B cell (primary cell): ENCODE results near the gene SMAD2. TPM values are rescaled to one million over a fixed set of nuclear protein-coding genes. Genes with fewer than 3 reads are reported as not detected.

Source experiments
- ATAC-seq: fragments of 200-7000 bp; cut with Tn5 transposase; one replicate; pipeline ENCODE4 v1.10.0; 2021; ENCODE audit warnings: low read depth, mild to moderate bottlenecking, moderate number of reproducible peaks, moderate library complexity
- CTCF ChIA-PET: fragments of 350-600 bp; sonication (Branson Sonifier 250); formaldehyde crosslinking; loops from one replicate; lab custom pipeline; 2021; ENCODE audit warnings: antibody characterized with exemption, inconsistent platforms; lab: Charles Lee
- POLR2A ChIA-PET: fragments of 350-600 bp; sonication (Branson Sonifier 250); formaldehyde crosslinking; loops from one replicate; lab custom pipeline; 2021; ENCODE audit warnings: antibody characterized with exemption; lab: Charles Lee
- DNase-seq: peaks from one replicate; pipeline ENCODE4 v3.0.0; 2013
- H2AFZ ChIP-seq: 2 replicates; pipeline ENCODE4 v1.6.1; 2012; ENCODE audit warnings: mild to moderate bottlenecking, low read depth, low read length; ENCODE audit not compliant: insufficient read depth, poor library complexity, severe bottlenecking
- H3K27ac ChIP-seq, 2 donors: 1 replicate in 1 of 2; 2 replicates in 1 of 2; pipeline ENCODE4 v1.5.1; 2012 to 2013; ENCODE audit warnings: low read length in 2 of 2, mild to moderate bottlenecking in 2 of 2, moderate library complexity in 1 of 2
- H3K27me3 ChIP-seq, 4 experiments: fragments of 200-600 bp in 1 of 4; sonication (generic) in 1 of 4; replicated peaks in 1 of 4; 1 replicate in 2 of 4; 2 replicates in 2 of 4; pipeline versions ENCODE4 v1.6.1 to v1.7.0; 2013 to 2016; ENCODE audit warnings: low read length in 3 of 4, mild to moderate bottlenecking in 2 of 4, mixed read lengths in 1 of 4, moderate library complexity in 1 of 4; ENCODE audit not compliant: insufficient read depth in 4 of 4, control insufficient read depth in 3 of 4; ENCODE audit errors: control extremely low read depth in 1 of 4
- H3K36me3 ChIP-seq, 2 experiments: replicated peaks in 1 of 2; 1 replicate in 1 of 2; 2 replicates in 1 of 2; pipeline versions ENCODE4 v1.6.1 to v1.7.1; 2013; ENCODE audit warnings: low read length in 1 of 2; ENCODE audit not compliant: insufficient read depth in 2 of 2, control insufficient read depth in 1 of 2; ENCODE audit errors: control extremely low read depth in 1 of 2, extremely low read depth in 1 of 2
- H3K4me1 ChIP-seq, 2 donors: fragments of 200-600 bp in 1 of 2; sonication (generic) in 1 of 2; 1 replicate in 1 of 2; 2 replicates in 1 of 2; pipeline versions ENCODE4 v1.5.1 to v1.6.1; 2013 to 2017; ENCODE audit warnings: low read length in 2 of 2; ENCODE audit not compliant: control insufficient read depth in 2 of 2, insufficient read depth in 2 of 2
- H3K4me2 ChIP-seq: replicated peaks from 2 replicates; pipeline ENCODE3; 2012; ENCODE audit warnings: mild to moderate bottlenecking, low read depth, low read length; ENCODE audit not compliant: poor library complexity, severe bottlenecking
- H3K4me3 ChIP-seq, 5 experiments: fragments of 200-600 bp in 1 of 5; sonication (generic) in 1 of 5; 1 replicate in 3 of 5; 2 replicates in 2 of 5; pipeline versions ENCODE4 v1.5.1 to v1.7.0; 2011 to 2016; ENCODE audit warnings: low read length in 4 of 5, mild to moderate bottlenecking in 4 of 5, low read depth in 2 of 5, control low read depth in 1 of 5, moderate library complexity in 1 of 5; ENCODE audit not compliant: insufficient read depth in 1 of 5; ENCODE audit errors: control extremely low read depth in 1 of 5, extremely low read depth in 1 of 5
- H3K79me2 ChIP-seq: fragments of 200-600 bp; sonication (generic); one replicate; pipeline ENCODE4 v1.6.0; 2016; ENCODE audit warnings: low read length; ENCODE audit not compliant: control insufficient read depth, insufficient read depth
- H3K9ac ChIP-seq: fragments of 200-600 bp; sonication (generic); 2 replicates; pipeline ENCODE4 v1.6.1; 2017; ENCODE audit warnings: mild to moderate bottlenecking, low read length, moderate library complexity
- H3K9me3 ChIP-seq, 3 donors: one replicate each; pipeline versions ENCODE4 v1.6.1 to v1.7.1; 2013; ENCODE audit warnings: low read length in 2 of 3; ENCODE audit not compliant: control insufficient read depth in 2 of 3, insufficient read depth in 1 of 3; ENCODE audit errors: control extremely low read depth in 1 of 3
- H4K20me1 ChIP-seq: 2 replicates; pipeline ENCODE4 v1.6.0; 2012; ENCODE audit warnings: mild to moderate bottlenecking, low read length; ENCODE audit not compliant: insufficient read depth, control insufficient read depth, poor library complexity, severe bottlenecking
- H3K27ac Mint-ChIP-seq: one replicate; pipeline ENCODE4 v1.8.0; 2021; ENCODE audit warnings: mixed read lengths
- H3K27me3 Mint-ChIP-seq: one replicate; pipeline ENCODE4 v1.8.0; 2021; ENCODE audit warnings: mixed read lengths
- H3K4me1 Mint-ChIP-seq: one replicate; pipeline ENCODE4 v1.8.0; 2021; ENCODE audit warnings: mixed read lengths
- H3K4me3 Mint-ChIP-seq: one replicate; pipeline ENCODE4 v1.8.0; 2021; ENCODE audit warnings: mixed read lengths
- H3K9me3 Mint-ChIP-seq: one replicate; pipeline ENCODE4 v1.8.0; 2022; ENCODE audit warnings: mixed read lengths; ENCODE audit not compliant: insufficient read depth
- EZH2 ChIP-seq: IDR thresholded peaks from 2 replicates; pipeline ENCODE4 v1.6.1; 2012; ENCODE audit warnings: borderline replicate concordance, low read depth, mild to moderate bottlenecking, moderate library complexity, low read length; ENCODE audit not compliant: insufficient read depth, poor library complexity, severe bottlenecking
- WGBS: methylation state at CpG from one replicate; pipeline ENCODE4 v1.1.5; 2013; ENCODE audit warnings: missing lambda C conversion rate; ENCODE audit not compliant: insufficient coverage; 5-methylcytosine and 5-hydroxymethylcytosine counted together
- intact Hi-C: fragments of 100-400 bp; cut with micrococcal nuclease; formaldehyde crosslinking; loops from one replicate; pipeline ENCODE4 v1.10.0; 2022
- polyA plus RNA-seq: library from polyadenylated mRNA; depleted of rRNA; stranded (reverse); fragments of >200 nt; gene quantifications from 2 replicates; pipeline ENCODE4 v1.2.3, GENCODE V29; 2012
- total RNA-seq, 2 donors: library from RNA; stranded (reverse); fragments of 120-200 nt in 1 of 2; gene quantifications; 1 replicate in 1 of 2; 2 replicates in 1 of 2; pipeline versions ENCODE4 v1.2.3 to v1.2.4, GENCODE V29; 2013 to 2022
- TF ChIP-seq, protein P1 (sequence below): fragments of 200-600 bp; IDR thresholded peaks from one replicate; pipeline ENCODE4 v1.8.0; 2022; ENCODE audit warnings: antibody characterized with exemption, mild to moderate bottlenecking

Gene SMAD2
- total and polyA plus RNA-seq, 2 donors (not counting 1 experiment from before 2014, with no cell fraction given), result 23.4 to 139 TPM

DNA sequence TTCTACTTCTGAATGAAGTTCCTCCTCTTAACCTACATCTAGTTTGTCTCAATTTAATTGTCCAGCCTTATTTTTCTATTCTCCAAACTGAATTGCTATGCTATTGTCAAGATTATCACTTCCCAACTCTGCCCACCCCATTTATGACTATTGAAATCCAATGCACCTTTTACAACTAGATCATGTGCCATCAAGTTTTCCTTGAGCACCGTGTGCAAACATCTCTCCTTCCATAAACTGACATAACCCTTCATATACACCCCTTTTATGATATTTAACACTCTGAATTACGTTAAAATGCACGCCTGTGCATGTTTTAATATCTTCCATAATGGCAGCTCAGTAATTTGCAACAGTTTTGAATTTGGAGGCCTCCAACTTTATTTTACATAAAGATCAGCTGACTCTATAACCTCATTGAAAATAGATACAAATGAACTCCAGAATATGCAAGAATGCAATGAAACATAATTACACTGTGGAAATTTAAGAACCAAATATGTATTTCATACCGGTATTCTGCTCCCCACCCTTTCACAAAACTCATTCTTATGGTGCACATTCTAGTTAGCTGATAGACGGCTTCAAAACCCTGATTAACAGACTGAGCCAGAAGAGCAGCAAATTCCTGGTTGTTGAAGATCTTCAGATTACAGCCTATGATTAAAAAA is 85.5 kb downstream of the SMAD2 start:
- ChIA-PET CTCF (no interaction called here), POLR2A (no interaction called here)
- DNase-seq (no peak), ATAC-seq (no peak)
- Histone ChIP-seq H3K36me3 (peaks cover 17 to 37% of the 10 kb centered on the region in 2 experiments), H3K9me3 (no peaks in the 10 kb centered on the region), H4K20me1 (no peaks in the 10 kb centered on the region), H3K27ac (no peak overlapping the region), H3K4me2 (no peak overlapping the region), H3K27me3 (no peaks in the 10 kb centered on the region), H2AFZ (no peak overlapping the region), H3K4me3 (no peak overlapping the region), H3K9ac (no peak overlapping the region), H3K79me2 (no peaks in the 10 kb centered on the region), H3K4me1 (no peaks in the 10 kb centered on the region)
- H3K4me1 Mint-ChIP-seq, result no peaks in the 10 kb centered on the region
- WGBS, result 100% methylated on average over 2 of the region's 5 CpGs
- no peak overlapping the region for H3K27ac Mint-ChIP-seq
- no peak overlapping the region for H3K4me3 Mint-ChIP-seq
- no peaks in the 10 kb centered on the region for H3K9me3 Mint-ChIP-seq
- TF ChIP-seq, protein P1, sequence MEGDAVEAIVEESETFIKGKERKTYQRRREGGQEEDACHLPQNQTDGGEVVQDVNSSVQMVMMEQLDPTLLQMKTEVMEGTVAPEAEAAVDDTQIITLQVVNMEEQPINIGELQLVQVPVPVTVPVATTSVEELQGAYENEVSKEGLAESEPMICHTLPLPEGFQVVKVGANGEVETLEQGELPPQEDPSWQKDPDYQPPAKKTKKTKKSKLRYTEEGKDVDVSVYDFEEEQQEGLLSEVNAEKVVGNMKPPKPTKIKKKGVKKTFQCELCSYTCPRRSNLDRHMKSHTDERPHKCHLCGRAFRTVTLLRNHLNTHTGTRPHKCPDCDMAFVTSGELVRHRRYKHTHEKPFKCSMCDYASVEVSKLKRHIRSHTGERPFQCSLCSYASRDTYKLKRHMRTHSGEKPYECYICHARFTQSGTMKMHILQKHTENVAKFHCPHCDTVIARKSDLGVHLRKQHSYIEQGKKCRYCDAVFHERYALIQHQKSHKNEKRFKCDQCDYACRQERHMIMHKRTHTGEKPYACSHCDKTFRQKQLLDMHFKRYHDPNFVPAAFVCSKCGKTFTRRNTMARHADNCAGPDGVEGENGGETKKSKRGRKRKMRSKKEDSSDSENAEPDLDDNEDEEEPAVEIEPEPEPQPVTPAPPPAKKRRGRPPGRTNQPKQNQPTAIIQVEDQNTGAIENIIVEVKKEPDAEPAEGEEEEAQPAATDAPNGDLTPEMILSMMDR, result no peak
- no peak for TF ChIP-seq EZH2
- intact Hi-C loops, result no loop called here
- H3K27me3 Mint-ChIP-seq, result no peaks in the 10 kb centered on the region

- Histone ChIP-seq H3K4me1 (no peaks in the 10 kb centered on the region), H2AFZ (no peak overlapping the region), H3K9me3 (no peaks in the 10 kb centered on the region), H3K27ac (no peak overlapping the region), H3K79me2 (no peaks in the 10 kb centered on the region), H3K27me3 (no peaks in the 10 kb centered on the region), H3K4me3 (no peak overlapping the region), H4K20me1 (no peaks in the 10 kb centered on the region), H3K9ac (no peak overlapping the region), H3K36me3 (peaks cover 18 to 39% of the 10 kb centered on the region in 2 experiments), H3K4me2 (no peak overlapping the region)
- Mint-ChIP-seq H3K4me1 (no peaks in the 10 kb centered on the region), H3K9me3 (no peaks in the 10 kb centered on the region), H3K27me3 (no peaks in the 10 kb centered on the region), H3K4me3 (no peak overlapping the region), H3K27ac (no peak overlapping the region)
- ATAC-seq (no peak), DNase-seq (no peak)
- 91% methylated on average over 1 of the region's 1 CpG for WGBS
- TF ChIP-seq, protein P1, result no peak
- no peak for TF ChIP-seq EZH2
- CTCF ChIA-PET, result no interaction called here
- POLR2A ChIA-PET, result no interaction called here
- intact Hi-C loops, result no loop called here
These were observed 87.6 kb downstream of the SMAD2 start for GRCh38 chr18:47842836-47843235.
